GM21825 (cell line): ENCODE results near the gene ATP11B.

Experiments used
- ATAC-seq: cut with Tn5 transposase; IDR thresholded peaks from one replicate; pipeline ENCODE4 v1.9.1; 2021; ENCODE audit warnings: mild to moderate bottlenecking, moderate library complexity; ENCODE audit not compliant: unreplicated experiment

Gene ATP11B

DNA sequence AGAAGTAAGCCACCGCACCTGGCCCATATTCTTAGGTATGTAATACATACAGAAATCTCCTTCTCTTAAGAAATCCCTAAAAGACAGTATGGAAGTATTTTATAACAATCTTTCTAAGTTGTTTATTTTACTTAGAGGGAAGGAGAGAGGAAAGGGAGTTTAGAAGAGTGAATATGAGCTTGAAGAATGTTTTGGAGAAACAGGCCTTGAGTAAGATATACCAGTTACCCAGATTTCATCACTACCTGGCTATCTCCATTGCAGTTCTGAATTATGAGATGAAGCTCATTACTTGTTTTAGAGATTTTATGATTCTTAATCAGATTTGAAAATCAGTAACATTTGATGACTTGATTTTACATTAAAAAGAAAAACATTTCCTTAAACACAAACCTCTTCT, 115.2 kb downstream of the ATP11B start:
- no peak for ATAC-seq

DNA sequence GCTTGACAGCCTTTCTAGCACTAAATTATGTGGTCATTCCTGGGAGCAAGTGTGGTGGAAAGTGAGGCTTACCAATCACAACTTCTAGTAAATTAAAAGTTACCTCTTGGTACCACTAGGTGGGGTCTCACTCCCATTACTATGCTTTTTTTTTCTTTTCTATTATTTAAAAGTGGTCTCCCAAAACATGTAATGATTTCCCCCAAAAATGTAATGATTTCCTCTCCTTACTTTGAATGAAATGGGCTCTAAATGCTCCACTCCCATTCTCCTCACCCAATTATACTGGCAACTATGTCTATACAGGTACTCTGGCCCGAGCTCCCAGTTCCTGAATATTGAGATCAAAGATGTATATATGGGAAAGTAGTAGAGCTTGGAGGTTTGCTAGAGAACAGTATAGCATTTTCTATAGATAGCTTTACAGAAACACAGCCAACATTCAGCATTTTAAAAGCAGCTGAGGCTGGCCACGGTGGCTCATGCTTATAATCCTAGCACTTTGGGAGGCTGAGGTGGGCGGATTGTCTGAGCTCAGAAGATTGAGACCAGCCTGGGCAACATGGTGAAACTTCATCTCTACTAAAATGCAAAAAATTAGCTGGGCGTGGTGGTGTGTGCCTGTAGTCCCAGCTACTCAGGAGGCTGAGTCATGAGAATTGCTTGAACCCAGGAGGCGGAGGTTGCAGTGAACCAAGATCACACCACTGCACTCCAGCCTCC, 116.2 kb downstream of the ATP11B start:
- ATAC-seq = no peak

DNA sequence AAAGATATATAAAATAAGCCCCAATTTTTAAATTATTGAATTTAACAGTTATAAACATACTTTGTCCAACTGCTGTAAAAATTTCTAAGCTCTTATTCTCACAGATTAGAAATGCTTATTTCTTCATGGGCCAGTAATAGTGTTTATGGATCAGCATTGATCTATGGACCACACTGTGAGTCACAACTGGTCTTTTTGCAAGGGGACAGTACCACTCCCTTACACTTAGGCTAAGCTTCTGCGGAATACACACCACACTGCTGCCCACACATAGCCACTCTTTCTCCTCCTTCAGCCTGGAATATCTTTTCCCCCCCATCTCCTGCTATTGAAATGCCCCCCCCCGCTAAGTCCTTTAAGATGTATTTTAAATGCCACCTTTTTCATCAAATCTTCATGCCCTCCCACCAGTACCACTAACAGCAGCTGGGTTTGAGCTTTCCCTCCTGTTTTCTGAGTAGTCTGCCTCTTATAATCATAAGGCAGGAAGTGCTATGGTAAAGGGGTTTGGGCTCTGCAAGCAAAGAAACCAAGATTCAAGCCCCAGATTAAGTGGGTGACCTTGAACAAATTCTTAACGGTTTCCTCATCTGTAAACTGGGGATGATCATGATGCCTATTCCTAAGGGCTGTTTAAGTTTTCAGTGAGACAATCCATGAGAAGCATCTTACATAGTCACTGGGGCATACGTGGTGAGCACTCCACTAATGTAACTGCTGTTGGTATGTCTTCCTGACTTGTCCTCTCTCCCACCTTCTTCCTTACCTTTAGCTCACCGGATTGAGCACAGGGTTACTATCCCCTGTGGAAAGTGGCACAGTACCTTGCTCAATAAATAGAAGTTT, 117.9 kb downstream of the ATP11B start:
- ATAC-seq = no peak

DNA sequence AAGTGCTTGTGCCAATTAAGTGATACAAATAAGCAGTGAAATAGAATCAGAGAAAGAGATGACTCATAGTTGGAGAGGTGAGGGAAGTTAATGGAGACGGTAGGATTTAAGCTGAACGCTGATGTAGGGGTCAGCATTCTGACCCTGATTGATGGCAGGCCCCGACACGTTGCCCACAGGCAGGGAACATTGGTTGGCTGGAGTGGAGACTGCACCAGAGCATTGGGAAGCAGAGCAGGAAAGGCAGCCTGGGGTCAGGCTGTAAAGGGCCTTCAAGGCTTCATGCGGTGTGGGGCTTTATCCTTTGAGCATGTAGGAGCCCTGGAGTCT, 118.4 kb downstream of the ATP11B start:
- ATAC-seq = no peak

DNA sequence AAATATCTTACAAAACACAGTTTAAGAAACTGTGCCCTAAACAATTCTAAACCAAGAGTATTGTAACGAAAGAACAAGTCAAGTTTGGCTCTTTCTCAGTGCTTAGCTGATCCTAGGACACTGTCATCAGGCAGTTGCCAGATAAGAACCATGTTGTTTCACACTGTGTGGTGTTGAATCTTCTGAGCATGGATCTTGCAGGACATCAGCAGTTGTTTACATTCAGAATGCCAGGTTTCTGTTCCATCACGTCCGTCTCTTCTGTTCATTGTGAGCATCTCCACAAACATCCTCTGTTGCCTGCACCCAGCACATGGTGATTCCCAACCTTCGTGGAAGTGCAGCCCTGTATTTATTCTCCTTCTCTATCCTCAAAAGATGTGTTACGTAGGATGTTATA, 119.2 kb downstream of the ATP11B start:
- ATAC-seq = no peak

DNA sequence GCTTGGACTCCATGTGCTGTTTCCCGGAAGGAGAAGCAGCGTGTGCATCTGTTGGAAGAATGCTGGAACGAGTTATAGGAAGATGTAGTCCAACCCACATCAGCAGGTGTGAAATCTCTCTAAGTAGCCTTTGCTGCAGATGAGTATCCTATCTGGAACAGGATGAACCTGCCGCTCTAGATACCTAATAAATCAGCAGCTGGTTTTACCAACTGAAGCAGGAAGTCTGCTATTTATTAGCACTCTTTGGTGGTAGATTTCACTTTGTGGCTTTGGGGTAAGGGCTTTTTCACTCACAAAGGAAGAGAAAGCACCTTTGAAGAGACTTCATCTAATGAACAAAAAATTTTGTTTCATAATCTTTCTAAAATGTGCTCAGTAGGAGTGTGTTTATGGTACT, 120.6 kb downstream of the ATP11B start:
- peak; percentile 94 for ATAC-seq

DNA sequence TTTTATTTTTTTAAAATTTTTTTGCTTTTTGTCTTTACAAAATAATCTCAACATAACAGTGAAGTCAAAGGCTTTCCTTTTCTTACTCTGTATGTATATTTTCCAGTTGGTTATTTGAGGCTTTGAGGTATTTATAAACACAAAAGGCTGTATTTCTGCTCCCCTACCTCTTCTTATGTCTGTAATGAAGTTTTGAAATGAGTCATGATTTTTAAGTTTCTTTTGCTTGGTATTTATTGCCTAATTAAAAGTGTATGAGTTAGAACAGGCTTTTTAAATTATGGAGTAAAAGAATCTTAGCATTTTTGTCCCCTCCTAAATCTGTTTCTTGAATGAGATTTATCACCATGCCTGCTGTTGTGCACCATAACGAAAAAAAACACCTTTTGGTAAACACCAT, 121.0 kb downstream of the ATP11B start:
- peak; percentile 41 for ATAC-seq

DNA sequence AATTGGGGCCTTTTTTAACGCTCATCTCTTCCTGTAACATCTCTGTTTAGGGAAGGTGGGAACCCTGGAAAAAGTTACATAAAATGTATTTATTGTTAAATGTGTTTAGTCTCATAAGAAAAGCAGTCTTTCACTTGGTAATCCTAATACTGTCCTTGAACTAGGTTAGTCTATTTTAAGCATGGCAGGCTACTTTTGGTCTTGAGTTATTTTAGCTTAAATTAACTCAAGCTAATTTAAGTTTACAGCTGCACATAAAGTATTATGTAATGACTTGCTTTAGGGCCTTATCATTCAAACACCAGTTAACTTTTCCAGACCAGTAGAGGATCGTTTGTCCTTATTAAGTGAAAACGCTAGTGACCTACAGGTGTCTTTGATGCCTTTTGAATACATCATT, 123.8 kb downstream of the ATP11B start:
- no peak for ATAC-seq

DNA sequence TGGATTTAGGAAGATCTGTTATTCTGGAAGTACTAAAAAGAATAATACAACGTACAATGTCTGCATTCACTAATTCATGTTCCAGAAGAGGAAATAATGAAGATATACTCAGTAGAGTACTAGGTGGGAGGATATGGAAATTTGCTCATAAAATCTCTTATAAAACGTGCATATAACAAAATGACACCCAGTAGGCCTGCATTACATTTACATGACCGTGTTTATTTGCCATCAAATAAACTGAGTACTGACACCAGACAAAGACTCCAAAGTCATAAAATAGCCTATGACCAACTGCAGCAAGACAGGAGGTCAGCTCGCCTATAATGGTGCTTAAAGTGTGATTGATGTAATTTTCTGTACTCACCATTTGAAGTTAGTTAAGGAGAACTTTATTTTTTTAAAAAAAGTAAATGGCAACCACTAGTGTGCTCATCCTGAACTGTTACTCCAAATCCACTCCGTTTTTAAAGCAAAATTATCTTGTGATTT, 126.6 kb downstream of the ATP11B start:
- no peak for ATAC-seq

DNA sequence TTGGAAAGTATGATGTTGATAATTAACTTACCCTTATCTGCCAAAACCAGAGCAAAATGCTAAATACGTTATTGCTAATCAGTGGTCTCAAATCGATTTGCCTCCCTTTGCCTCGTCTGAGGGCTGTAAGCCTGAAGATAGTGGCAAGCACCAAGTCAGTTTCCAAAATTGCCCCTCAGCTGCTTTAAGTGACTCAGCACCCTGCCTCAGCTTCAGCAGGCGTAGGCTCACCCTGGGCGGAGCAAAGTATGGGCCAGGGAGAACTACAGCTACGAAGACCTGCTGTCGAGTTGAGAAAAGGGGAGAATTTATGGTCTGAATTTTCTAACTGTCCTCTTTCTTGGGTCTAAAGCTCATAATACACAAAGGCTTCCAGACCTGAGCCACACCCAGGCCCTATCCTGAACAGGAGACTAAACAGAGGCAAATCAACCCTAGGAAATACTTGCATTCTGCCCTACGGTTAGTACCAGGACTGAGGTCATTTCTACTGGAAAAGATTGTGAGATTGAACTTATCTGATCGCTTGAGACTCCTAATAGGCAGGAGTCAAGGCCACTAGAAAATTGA, 127.3 kb downstream of the ATP11B start:
- ATAC-seq = no peak

DNA sequence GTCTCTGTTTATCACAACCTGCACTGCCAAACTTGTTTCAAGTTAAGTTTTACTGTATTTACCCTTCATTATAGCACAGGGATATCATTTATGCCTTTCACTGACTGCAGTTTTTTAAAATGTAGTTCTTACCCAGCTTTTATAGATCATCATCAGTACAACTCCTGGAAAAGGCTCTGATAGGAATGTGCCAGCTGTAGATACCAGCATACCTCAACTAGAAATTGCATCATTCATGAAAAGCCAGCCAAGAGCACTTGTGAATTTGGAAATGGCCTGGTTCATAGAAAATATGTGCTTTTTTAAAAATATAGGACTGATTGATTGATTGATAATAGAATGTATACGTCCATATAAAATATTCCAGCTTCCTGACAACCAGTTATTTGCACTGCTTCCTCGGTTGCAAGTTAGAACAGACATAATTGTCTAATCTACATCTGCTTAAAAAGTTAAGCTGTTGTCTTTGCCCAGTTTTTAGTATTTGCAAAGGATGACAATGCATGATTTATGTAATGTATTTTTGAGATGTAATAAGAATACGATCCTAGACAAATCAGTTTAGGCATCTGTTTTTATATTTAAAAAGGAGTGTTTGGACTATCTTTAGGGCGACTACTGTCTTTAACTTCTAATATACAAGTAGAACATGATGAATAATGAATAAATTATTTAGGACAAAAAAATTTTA, 128.5 kb downstream of the ATP11B start:
- no peak for ATAC-seq

DNA sequence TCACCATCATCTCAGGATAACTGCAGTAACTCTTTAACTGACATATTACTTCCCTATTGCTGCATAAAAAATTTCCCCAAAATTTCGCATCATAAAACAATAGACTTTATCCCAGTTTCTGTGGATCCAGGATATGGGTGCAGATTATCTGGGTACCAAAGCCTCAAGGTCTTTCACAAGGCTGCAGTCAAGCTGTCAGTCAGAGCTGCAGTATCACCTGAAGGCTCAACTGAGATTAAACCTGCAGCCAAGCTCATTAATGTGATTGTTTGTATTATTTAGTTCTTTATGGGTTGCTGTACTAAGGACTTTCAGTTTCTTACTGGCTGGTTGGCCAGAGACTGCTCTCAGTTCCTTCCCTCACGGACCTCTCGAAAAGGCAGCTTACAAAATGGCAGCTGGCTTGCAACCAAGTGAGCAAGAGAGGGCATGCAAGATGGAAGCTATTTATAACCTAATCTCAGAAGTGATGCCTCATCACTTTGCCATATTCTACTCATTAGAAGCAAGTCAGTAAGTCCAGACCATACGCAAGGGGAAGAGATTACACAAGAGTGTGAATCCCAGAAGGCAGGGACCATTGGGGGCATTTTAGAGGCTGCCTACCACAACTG, 132.1 kb downstream of the ATP11B start:
- peak; percentile 95 for ATAC-seq

DNA sequence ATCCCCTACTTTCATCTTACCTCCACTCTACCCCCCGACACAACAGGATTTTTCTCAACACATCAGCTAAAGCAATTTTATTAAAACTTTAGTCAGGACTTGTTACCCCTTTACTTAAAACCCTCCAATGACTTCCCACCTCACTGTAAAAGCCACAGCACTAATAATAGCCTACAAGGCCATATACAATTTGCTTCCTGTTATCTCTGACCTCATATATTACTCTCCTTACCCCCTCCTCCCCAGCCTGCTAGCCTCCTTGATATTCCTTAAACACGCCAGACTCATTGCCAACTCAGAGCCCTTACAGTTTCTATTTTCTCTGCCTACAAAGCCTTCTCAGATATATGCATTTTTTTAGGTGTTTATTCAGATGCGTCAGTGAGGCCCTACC, 132.6 kb downstream of the ATP11B start:
- no peak for ATAC-seq

DNA sequence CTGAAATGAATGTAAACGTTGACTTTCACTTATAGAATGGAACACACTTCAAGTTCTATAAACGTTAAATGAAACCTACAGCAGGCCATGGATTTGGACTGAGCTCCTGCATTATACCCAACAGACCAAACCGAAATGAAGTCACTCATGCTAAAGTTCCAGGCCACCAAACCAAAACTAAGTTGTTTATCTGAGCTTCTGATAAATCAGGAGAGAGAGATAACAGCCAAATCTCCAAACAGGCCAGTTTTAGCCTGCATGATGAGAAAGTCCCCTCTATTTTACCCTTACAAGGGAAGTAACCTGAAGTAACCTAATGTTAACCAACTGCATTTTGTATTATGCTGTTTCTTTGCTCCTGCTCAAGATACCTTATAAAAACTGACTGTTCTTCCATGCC, 142.5 kb downstream of the ATP11B start:
- ATAC-seq = no peak

DNA sequence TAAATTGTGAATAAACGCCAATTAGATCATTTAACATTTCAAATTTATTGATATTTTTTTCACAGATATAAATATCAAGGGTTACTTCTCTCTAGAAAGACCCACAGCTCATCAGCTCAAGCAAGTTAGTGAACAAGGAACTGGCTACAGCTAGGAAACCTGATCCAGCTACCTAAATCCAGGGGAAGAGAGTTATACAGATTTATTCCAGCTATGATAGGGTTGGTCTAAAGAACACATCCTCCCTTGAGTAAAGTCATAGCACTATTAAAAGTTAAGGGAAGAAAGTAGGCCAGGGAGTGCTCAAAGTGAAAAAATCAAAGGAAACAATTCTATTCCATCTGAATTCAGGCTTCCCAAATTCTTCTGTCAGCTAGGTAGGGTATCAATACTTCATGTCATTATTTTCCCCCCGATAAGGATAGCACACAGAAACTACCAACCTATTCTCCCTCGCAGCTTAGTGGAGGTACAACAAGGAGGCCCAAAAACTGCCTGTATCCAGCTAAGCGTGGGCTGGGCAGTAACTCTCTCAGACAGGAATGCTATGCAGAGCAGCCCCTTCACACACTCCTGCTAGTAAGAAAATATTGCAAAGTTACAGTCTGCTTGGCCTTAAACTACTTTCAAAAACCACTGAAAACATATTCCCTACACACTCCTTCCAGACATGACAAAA, 143.1 kb downstream of the ATP11B start:
- ATAC-seq = no peak

DNA sequence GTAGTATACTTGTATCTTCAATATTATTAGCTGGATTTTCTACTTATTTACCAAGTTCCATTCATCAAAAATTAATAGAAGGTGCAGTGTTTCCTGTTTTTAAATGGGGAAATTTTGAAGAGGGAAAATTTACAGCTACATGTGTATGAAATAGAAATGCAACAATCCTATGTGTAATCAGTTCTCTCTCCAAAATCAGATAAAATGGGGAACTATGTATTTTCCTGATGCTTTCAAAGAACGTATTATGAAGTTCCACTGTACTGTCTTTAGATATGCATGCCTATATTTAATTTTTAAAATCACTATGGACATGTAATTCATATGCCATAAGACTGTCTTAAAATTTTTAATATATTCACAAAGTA, 143.6 kb downstream of the ATP11B start:
- ATAC-seq = no peak

DNA sequence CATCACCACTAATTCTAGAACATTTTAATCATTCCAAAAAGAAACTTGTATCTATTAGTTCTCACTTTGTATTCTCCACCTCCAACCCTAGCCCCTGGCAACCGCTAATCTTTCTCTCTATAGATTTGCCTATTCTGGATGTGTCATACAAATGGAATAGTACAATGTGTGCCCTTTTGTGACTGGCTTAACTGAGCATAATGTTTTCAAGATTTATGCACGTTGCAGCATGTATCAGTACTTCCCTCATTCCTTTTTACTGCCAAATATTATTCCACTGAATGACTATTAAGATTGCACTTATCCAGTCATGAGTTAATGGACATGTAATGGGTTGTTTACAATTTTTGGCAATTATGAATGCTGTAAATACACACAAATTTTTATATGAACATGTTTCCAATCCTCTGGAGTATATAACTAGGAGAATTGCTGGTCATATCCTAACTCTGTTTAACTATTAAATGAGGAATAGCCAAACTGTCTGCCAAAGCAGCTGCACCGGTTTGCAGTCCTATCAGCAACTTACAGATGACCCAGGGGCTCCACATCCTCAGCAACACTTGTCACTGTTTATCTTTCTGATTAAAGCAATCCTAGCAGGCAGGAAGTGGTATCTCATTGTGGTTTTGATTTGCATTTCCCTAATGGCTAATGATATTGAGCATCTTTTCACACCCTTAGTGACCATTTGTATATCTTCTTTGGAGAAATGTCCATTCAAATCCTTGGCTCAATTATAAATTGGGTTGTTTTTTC, 144.2 kb downstream of the ATP11B start:
- ATAC-seq = peak; percentile 80

DNA sequence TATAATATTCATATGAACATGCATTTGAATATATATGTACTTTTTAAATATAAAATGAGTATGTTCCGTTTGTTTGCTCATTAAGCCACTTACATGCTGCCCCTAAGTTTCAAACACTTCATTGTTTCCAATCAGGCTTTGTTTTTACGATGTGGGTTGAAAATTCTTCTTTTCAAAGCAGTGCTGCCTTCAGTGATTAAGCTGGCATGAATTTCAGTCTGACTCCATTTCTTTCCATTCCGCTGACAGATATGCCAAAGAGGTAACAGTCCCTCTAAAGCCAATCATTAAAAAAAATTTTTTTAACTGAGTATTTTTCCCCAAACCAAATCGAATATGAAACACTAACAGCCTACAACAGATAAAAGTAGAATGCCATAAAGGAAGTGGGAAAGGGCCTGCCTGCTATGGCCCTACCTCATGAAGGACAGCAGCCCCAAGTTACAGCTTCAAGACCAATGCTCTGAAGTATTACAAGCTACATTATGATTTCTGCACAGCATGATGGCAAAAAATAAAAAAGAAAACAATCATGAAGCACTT, 147.0 kb downstream of the ATP11B start:
- ATAC-seq = no peak

DNA sequence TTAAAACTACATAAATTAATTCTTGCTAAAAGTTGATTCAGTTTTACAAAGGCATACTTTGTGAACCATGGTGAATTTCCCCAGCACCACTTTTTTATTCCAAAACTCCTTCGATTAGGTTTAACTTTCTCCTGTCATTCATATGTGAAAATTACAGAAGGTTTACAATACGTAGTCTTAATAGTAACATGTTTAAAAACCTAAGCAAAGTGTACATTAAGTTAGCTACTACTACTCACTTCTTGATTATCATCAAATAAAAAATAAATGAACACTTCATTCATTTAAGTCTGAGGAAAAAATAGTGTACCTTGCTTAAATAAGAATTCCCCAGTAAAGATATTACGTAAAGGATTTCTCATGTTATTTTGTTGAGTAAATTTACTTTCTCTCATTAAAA, 148.4 kb downstream of the ATP11B start:
- no peak for ATAC-seq

DNA sequence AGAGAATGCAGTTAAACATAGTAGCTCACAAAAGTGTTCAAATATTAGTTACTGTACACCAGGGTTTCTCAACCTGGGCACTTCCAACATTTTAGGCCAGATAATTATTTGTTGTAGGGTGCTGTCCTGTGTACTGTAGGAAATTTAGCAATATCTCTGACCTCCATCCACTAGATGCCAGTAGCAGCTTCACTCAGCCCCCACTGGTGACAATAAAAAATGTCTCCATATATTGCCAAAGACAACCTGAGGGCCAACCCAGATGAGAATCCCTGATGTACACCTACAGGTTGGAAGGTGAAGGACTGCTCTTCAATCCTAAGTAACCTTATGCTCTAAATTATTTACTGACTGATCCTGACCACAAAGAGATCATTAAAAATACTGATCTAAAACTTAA, 154.6 kb downstream of the ATP11B start:
- ATAC-seq = no peak
